ENCODE measurements around the gene VASH2.

DNA sequence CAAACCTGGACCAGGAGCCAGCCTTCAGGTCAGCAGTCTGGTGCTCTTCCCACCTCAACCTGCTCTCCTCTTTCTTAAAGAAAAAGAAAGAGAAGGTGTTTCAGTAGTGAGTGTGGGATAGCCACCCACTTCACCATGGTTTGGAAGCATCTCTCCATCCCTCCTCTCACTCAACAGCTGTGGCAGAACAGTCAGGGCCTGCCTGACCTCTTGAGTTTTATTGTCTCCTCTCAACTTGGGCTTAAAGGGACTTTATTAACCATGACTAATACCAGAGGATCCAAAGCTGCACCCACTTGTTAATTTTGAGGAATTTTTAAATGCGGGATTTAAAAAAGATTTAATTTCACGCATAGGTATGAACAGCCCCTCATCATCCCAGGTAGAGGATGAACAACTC, 570 bp upstream of the VASH2 start:
- TF ChIP-seq, protein P1, sequence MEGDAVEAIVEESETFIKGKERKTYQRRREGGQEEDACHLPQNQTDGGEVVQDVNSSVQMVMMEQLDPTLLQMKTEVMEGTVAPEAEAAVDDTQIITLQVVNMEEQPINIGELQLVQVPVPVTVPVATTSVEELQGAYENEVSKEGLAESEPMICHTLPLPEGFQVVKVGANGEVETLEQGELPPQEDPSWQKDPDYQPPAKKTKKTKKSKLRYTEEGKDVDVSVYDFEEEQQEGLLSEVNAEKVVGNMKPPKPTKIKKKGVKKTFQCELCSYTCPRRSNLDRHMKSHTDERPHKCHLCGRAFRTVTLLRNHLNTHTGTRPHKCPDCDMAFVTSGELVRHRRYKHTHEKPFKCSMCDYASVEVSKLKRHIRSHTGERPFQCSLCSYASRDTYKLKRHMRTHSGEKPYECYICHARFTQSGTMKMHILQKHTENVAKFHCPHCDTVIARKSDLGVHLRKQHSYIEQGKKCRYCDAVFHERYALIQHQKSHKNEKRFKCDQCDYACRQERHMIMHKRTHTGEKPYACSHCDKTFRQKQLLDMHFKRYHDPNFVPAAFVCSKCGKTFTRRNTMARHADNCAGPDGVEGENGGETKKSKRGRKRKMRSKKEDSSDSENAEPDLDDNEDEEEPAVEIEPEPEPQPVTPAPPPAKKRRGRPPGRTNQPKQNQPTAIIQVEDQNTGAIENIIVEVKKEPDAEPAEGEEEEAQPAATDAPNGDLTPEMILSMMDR (conservative IDR thresholded peaks at IDR 0.05 in 1 of 2, IDR thresholded peaks at IDR 0.05 in 1 of 2; ENCODE audit: low read depth in 1 of 2, low read length in 2 of 2) = no peak
- TF ChIP-seq EZH2 (IDR thresholded peaks at IDR 0.05; ENCODE audit: low read length, missing control alignments) = no peak

Measured in fibroblast of lung (primary cell).